SK-N-SH treated with all-trans-retinoic acid at 6 μM for 48 hours (cell line): ENCODE measurements around the gene FCAMR.

ENCODE experiments used
- ARNTL ChIP-seq: fragments of 450-650 bp; formaldehyde crosslinking; IDR thresholded peaks from 2 replicates; pipeline ENCODE4 v1.5.0; 2020; ENCODE audit warnings: low read depth, mild to moderate bottlenecking, moderate library complexity, borderline replicate concordance
- BACH2 ChIP-seq: fragments of 250-450 bp; sonication (Bioruptor Pico); IDR thresholded peaks from 2 replicates; pipeline ENCODE4 v1.9.0; 2021; ENCODE audit warnings: mild to moderate bottlenecking, borderline replicate concordance
- ESRRG ChIP-seq: fragments of 250-450 bp; sonication (Bioruptor Pico); IDR thresholded peaks from 2 replicates; pipeline ENCODE4 v1.6.1; 2021; ENCODE audit warnings: mild to moderate bottlenecking
- PATZ1 ChIP-seq: fragments of 250-450 bp; sonication (Bioruptor Pico); IDR thresholded peaks from 2 replicates; pipeline ENCODE4 v1.8.0; 2020; ENCODE audit warnings: mild to moderate bottlenecking, moderate library complexity, borderline replicate concordance
- POU6F1 ChIP-seq: fragments of 250-450 bp; sonication (Bioruptor Pico); IDR thresholded peaks from 2 replicates; pipeline ENCODE4 v1.8.0; 2021; ENCODE audit warnings: low read depth, mild to moderate bottlenecking, moderate library complexity, borderline replicate concordance
- PPARA ChIP-seq: fragments of 250-450 bp; sonication (Bioruptor Pico); IDR thresholded peaks from 2 replicates; pipeline ENCODE4 v1.5.0; 2020; ENCODE audit warnings: mild to moderate bottlenecking, borderline replicate concordance

- no peak for TF ChIP-seq ARNTL (CRISPR knock-in tag)
- TF ChIP-seq PATZ1 (CRISPR knock-in tag), result no peak
- TF ChIP-seq BACH2 (CRISPR knock-in tag), result no peak
- no peak for TF ChIP-seq PPARA (CRISPR knock-in tag)
- TF ChIP-seq POU6F1 (CRISPR knock-in tag), result no peak
- no peak for TF ChIP-seq ESRRG (CRISPR knock-in tag)
These were observed 54.1 kb downstream of the FCAMR start for GRCh38 chr1:206916000-206916709.
